Muscle of back (tissue), 11 donors: ENCODE results near the gene FAM156B. TPM values are rescaled to one million over a fixed set of nuclear protein-coding genes. Genes with fewer than 3 reads are reported as not detected.
"Not testable (repeated sequence)": the region's sequence is repeated elsewhere in the genome, so short reads cannot be mapped to it uniquely, and the experiment has no call there.

Experiments used
- DNase-seq, 3 donors: peaks; one replicate each; pipeline versions ENCODE4 v3.0.0 to v3.0.0-alpha.2; 2013
- polyA plus RNA-seq, 10 donors: library from polyadenylated mRNA; unstranded; fragments of 120-200 nt; gene quantifications; one replicate each; pipeline ENCODE4 v1.2.1, GENCODE V29; 2013; ENCODE audit not compliant: insufficient read length in 10 of 10

FAM156B gene
- polyA plus RNA-seq, 10 donors = 13.1 to 19.6 (median 16.5) TPM

DNA sequence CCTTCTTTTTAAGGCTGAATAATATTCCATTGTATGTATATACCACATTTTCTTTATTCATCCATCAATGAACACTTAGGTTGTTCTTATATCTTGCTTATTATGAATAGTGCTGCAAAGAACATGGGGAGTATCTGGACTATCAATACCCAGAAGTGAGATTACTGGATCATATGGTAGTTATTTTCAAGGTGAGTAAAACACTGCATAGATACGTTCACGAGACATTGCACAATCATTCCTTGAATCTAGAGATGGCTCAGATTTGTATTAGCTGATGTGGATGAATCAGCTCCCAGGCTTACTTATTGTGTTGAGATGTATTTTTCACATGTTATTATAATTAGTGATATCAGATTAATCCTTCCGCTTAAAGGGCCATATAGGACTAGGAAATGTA, 17.6 kb downstream of the FAM156B start:
- not testable (repeated sequence) for DNase-seq

DNA sequence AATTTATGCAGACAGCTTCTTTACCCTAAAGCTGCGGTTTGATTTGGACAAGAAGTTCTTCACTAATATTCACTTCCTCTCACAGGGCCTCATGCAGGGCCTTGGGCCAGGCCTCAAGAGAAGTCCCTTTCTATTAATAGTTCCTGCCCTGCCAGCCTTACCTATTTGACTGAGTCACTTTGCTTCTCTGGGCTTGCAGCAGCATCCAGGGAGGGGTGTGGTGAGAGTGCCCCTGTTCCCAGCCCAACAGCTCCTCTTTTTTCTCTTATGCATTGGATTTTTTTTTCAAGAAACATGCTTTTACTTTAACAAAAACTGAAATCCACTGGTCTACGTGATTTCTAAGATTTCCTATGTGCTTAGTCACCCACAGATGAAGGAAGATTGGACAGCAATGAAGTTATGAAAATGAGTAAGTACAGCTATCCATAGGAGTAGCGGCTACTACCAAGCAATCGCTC, 26.7 kb downstream of the FAM156B start:
- DNase-seq = peak; percentile 10 to 39 (median 29)

DNA sequence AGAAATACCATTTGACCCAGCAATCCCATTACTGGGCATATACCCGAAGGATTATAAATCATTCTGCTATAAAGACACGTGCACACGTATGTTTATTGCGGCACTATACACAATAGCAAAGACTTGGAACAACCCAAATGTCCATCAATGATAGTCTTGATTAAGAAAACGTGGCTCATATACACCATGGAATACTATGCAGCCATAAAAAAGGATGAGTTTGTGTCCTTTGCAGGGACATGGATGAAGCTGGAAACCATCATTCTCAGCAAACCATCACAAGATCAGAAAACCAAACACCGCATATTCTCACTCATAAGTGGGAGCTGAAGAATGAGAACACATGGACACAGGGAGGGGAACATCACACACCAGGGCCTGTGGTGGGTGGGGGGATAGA, 33.1 kb downstream of the FAM156B start:
- DNase-seq = not testable (repeated sequence)

DNA sequence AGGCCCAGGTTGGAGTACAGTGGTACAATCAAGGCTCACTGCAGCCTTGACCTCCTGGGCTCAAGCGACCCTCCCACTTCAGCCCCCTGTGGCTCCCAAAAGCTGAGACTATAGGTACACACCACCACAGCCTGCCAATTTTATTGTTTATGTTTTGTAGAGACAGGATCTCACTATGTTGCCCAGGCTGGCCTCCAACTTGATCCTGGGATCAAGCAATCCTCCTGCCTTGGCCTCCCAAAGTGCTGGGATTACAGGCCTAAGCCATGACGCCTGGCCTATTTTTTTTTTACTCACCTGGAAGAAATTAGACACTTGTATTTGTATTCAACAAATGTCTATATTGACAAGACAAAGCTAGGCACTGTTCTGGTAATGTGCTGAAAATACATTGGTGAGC, 36.1 kb downstream of the FAM156B start:
- no peak for DNase-seq

DNA sequence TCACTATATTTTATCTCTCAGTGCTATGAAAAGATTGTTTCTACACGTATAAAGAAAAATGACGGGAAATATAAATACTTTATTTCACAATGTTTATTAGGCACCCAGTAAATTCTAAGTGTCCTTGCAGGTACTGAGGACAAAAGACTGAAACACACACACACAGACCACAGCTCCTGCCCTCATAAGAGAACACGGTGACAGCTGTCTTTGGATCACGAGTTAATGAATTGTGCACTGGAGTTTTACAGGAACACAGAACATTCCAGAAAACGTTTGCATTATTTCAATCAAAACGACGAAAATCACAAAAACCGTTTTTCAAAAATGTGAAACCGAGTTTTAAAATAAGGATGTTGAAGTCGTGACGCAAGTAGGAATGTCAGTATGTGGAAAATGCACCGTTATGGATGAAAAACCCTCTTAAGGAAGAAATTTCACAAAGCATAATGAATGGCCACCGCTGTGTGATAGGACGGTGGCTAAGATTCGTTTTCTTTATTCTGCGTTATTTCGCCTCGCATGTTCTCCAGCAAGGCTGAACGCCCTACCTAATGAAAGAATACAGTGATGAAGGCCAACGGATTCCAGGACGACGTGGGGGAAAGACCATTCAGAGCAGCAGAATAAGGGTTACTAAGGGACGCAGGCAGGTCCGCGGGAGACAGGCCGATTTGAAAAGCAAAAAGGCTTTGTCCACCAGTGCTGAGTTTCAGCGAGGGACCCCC, 37.0 kb downstream of the FAM156B start:
- no peak for DNase-seq

DNA sequence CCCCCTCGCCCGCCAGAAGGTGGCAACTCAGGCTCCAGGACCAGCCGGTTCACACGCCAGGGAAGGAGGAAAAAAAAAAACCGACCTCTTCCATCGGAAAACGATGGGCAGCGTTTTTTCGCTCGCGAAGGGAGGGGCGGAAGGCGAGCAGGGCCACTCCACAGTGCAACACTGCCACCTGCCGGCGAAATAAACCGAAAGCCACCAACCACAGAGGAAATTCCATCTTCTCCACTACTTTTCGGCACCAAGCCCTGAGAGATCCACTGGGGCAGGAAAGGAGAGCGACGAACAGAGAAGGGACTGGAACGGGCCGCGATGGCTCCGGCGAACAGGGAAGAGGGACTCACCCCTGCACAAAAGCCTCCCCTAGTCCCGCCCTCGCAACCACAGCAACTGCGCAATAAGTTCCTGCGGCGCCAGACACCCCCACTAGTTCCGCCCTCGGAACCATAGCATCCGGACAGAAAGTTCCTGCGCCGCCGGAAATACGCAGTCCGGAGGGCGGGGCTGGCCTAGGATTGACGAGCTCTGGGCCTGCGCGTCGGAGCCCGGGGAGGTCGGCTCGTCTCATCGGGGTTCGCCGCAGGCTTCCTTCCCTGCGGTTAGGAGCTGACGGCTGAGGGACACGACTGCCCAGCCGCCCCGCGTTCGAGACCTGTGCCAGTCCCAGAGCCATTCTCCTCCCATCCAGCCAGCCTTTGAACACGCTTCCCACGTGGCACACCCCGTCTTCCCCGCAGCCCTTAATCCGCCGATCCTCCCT, 37.8 kb downstream of the FAM156B start:
- DNase-seq = peak; percentile 93 to 98 (median 96)

DNA sequence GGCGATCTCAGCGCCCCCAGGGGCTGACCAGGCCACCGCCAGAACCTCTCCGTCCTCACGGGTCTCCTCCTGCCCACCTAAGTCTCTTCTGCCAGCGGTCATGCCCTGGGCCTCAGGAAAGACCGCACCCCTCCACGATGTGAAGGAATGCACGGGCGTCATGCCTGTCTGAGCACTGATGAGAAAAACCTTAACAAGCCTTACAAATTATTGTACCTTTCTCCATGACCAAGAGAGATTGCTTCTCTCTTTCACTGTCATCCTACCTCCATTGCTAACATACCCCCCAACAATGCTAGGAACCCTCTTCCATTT, 38.3 kb downstream of the FAM156B start:
- not testable (repeated sequence) for DNase-seq

DNA sequence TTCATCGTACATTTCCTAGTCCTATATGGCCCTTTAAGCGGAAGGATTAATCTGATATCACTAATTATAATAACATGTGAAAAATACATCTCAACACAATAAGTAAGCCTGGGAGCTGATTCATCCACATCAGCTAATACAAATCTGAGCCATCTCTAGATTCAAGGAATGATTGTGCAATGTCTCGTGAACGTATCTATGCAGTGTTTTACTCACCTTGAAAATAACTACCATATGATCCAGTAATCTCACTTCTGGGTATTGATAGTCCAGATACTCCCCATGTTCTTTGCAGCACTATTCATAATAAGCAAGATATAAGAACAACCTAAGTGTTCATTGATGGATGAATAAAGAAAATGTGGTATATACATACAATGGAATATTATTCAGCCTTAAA, 43.6 kb downstream of the FAM156B start:
- not testable (repeated sequence) for DNase-seq

DNA sequence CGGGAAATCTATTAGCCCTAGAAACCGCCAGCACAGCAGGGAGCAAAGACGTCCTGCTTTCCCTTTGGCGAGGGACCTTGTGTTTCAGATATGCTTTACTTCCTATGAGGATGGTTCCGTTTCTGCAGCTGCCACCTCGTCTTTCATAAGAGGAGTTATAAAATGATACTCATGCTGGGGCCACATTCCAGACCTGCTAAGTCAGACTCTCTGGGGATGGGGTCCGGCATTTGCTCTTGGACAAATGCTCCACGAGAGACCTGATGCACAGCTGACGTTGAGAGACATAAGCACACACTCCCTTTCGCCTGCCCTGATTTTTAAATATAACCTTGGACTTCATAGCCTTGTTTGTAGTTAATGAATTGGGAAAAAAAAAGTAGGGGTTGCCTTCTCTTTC, 44.6 kb downstream of the FAM156B start:
- not testable (repeated sequence) for DNase-seq

DNA sequence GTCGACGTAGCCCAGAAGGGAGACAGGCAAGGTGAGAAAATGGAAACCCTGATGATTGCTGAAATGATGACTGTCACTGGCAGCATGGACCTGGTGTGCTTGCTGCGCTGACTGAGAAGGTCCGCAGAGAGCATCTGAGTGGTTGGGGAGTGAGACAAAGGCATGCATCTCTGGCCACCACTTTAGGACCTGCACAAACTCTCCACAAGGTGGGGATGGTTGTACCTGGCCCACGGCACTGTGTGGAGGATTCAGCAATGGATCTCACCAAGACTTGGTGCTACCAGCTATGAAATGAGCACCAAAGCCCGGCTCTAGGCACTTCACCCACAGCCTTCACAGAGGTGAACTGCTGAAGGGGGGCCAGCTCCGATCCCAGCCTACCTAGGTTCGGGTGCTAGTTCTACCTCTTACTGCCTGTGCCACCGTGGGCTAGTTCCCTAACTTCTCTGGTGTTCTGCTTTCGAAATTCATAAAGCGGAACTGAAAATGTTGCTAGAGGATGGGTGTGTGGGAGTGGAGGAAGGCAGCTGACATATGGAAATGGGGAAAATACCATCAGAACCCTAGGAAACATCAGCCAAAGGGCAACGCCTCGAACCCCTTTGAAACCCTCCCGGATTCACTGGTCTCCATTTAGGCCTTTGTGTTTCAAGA, 48.8 kb downstream of the FAM156B start:
- DNase-seq = not testable (repeated sequence)

DNA sequence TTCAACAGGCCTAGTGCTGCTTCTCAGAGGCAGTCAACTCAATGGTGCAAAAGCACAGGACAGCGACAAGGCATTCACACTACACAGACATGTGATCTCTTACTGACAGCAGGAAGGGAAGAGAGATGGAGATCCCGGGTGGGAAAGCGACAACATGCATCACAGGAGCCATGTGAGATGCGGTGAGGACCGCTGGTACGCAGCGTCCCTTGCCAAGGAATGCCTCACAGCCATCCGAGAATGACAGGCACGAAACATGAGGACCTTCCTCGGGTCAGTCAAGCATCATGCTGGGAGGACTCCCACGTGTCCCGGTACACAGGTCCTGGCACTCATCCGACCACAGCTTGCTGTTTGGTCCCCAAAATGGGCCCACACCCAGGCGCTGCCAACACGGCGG, 50.4 kb downstream of the FAM156B start:
- not testable (repeated sequence) for DNase-seq

DNA sequence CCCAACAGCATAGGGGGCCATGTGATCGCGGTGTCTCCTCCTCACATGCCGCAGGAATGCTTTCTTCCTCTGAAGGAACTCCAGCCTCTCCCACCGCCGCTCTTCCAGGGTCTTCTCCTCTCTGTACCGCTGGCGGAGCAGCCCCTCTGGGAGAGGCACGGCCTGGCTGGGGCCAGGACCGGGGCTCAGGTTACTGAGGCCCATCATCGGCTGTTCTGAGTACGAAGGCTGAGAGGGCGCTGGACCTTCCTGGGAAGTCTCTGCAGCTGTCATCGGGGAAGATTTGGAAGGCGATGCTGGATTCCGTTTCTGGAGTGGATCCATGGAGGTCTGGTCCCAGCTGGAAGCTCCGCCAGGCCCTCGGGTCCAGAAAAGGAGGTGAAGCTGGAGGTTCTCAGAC, 51.1 kb downstream of the FAM156B start:
- DNase-seq = not testable (repeated sequence)

DNA sequence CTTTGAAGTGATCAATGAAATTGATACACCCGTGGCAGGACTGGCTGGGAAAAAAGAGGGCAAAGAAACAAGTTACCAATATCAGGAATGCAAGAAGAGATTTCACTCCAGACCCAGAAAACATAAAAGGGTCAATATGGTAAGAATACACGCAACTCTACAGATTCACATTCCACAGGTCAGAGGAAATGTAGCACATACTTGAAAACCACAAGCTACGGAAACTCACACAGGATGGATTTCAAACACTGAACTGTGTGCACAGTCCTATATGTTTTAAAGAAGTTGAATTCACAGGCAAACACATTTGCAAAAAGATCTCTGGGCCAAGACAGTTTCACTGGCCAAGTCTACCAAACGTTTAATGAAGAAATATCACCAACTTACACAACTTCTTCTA, 52.2 kb downstream of the FAM156B start:
- DNase-seq = not testable (repeated sequence)

DNA sequence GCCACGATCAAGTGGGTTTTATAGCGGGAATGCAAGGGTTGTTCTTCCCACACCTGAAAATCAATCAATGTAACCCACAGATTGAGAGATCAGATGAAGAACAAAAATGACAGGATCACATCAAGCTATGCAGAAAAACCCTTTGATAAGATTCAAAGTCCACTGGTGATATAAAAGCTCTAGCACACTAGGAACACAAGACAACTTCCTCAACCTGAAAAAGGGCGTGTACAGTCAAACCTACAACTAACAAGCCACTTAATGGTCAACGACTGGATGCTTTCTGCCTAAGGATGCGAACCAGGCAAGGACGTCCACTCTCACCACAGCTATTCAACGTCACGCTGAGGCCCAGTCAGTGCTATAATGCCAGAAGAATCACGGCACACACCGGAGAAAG, 52.8 kb downstream of the FAM156B start:
- not testable (repeated sequence) for DNase-seq

Other genes starting within 250 kb of the FAM156B start
- gene SSX7, start 242.4 kb upstream of the FAM156B start, polyA plus RNA-seq = not detected
- not detected for gene SSX2, start 190.2 kb upstream of the FAM156B start, polyA plus RNA-seq
- not detected for gene SSX2B, start 146.1 kb upstream of the FAM156B start, polyA plus RNA-seq
- gene SPANXN5, start 99.9 kb upstream of the FAM156B start, polyA plus RNA-seq = not detected
- not detected for gene XAGE5, start 86.0 kb upstream of the FAM156B start, polyA plus RNA-seq
- gene XAGE3, start 29.2 kb upstream of the FAM156B start, polyA plus RNA-seq = under 1 TPM in 1 of 10 donors, not detected in 9; 0.31 TPM
- gene FAM156A, start 61.2 kb downstream of the FAM156B start, polyA plus RNA-seq = 10 to 100 TPM; 14.3 to 53.5 (median 22.0) TPM
- 10 to 100 TPM in 2 of 10 donors, 1 to 10 TPM in 8; 5.1 to 14.4 (median 7.3) TPM for gene GPR173, start 151.5 kb downstream of the FAM156B start, polyA plus RNA-seq
- 10 to 100 TPM; 12.6 to 21.7 (median 14.3) TPM for gene TSPYL2, start 185.0 kb downstream of the FAM156B start, polyA plus RNA-seq
- 10 to 100 TPM in 3 of 10 donors, 1 to 10 TPM in 7; 4.7 to 22.2 (median 7.7) TPM for gene KANTR, start 196.8 kb downstream of the FAM156B start, polyA plus RNA-seq